Endothelial cell of umbilical vein (primary cell): ENCODE results near the gene CWC27. TPM values are rescaled to one million over a fixed set of nuclear protein-coding genes. Genes with fewer than 3 reads are reported as not detected.
A peak's percentile ranks its signal among the peaks of the same experiment; 100 is the strongest.

Experiments
- Bru-seq: library from RNA; stranded (reverse); fragments of 400-500 nt; gene quantifications from one replicate; lab custom pipeline; 2021; lab: Mats Ljungman, UMichigan
- BruChase-seq, 2 experiments: library from RNA; stranded (reverse); fragments of 400-500 nt; gene quantifications; one replicate each; lab custom pipeline; 2021; lab: Mats Ljungman, UMichigan
- BruUV-seq: library from RNA; stranded (reverse); fragments of 400-500 nt; replicated peaks from 2 replicates; lab custom pipeline; 2021; lab: Mats Ljungman, UMichigan
- CTCF ChIA-PET: fragments of 300-600, 350-600 bp; sonication (Branson Sonifier 250); formaldehyde crosslinking; loops from one replicate; lab custom pipeline; 2021; ENCODE audit warnings: antibody characterized with exemption, inconsistent platforms; lab: Charles Lee
- POLR2A ChIA-PET: fragments of 300-600, 350-600 bp; sonication (Branson Sonifier 250); formaldehyde crosslinking; loops from one replicate; lab custom pipeline; 2021; ENCODE audit warnings: antibody characterized with exemption, inconsistent platforms; lab: Charles Lee
- DNase-seq: peaks from one replicate; pipeline ENCODE4 v3.0.0-alpha.2; 2011; ENCODE audit warnings: low read depth, low spot score
- FAIRE-seq: peaks from 2 replicates; lab custom pipeline; 2011; peaks lifted over from hg19 to GRCh38; lab: Jason Lieb, UNC
- H2AFZ ChIP-seq: 2 replicates; pipeline ENCODE4 v1.6.0; 2012; ENCODE audit warnings: low read depth, low read length, control low read depth, inconsistent platforms
- H3K27ac ChIP-seq: 2 replicates; pipeline ENCODE4 v1.5.1; 2011; ENCODE audit warnings: low read depth, mild to moderate bottlenecking, control low read depth, low read length, moderate library complexity; ENCODE audit not compliant: insufficient read depth
- H3K27me3 ChIP-seq, 2 experiments: 2 replicates each; pipeline versions ENCODE4 v1.6.0 to v1.6.1; 2011; ENCODE audit warnings: low read length in 2 of 2, mixed read lengths in 1 of 2; ENCODE audit not compliant: control insufficient read depth in 2 of 2, insufficient read depth in 2 of 2
- H3K36me3 ChIP-seq, 2 experiments: 2 replicates in 1 of 2; 3 replicates in 1 of 2; pipeline ENCODE4 v1.5.1; 2011; ENCODE audit warnings: low read length in 2 of 2, mild to moderate bottlenecking in 1 of 2, moderate library complexity in 1 of 2; ENCODE audit not compliant: control insufficient read depth in 2 of 2, insufficient read depth in 2 of 2; ENCODE audit errors: extremely low read depth in 1 of 2
- H3K4me1 ChIP-seq: 3 replicates; pipeline ENCODE4 v1.5.1; 2011; ENCODE audit warnings: mild to moderate bottlenecking, low read length; ENCODE audit not compliant: control insufficient read depth, insufficient read depth; ENCODE audit errors: extremely low read depth
- H3K4me2 ChIP-seq: 2 replicates; pipeline ENCODE4 v1.6.1; 2011; ENCODE audit warnings: low read length, control low read depth, mixed read lengths; ENCODE audit not compliant: insufficient read depth
- H3K4me3 ChIP-seq, 3 experiments: fragments of 200-600 bp in 1 of 3; sonication (generic), shearing (Covaris generic) in 1 of 3; replicated peaks in 1 of 3; 2 replicates each; pipeline ENCODE4 v1.5.1; 2011 to 2016; ENCODE audit warnings: control low read depth in 3 of 3, low read length in 3 of 3, mild to moderate bottlenecking in 2 of 3, inconsistent platforms in 1 of 3, low read depth in 1 of 3, moderate library complexity in 1 of 3; ENCODE audit not compliant: insufficient read depth in 1 of 3
- H3K79me2 ChIP-seq: 2 replicates; pipeline ENCODE4 v1.6.0; 2012; ENCODE audit warnings: low read length, inconsistent platforms; ENCODE audit not compliant: control insufficient read depth, insufficient read depth
- H3K9ac ChIP-seq: replicated peaks from 2 replicates; pipeline ENCODE3; 2011; ENCODE audit warnings: low read length, control low read depth; ENCODE audit not compliant: insufficient read depth; ENCODE audit errors: extremely low read depth
- H3K9me1 ChIP-seq: replicated peaks from 3 replicates; pipeline ENCODE4 v1.6.0; 2011; ENCODE audit warnings: mild to moderate bottlenecking, low read length; ENCODE audit not compliant: control insufficient read depth, insufficient read depth; ENCODE audit errors: extremely low read depth
- H3K9me3 ChIP-seq: replicated peaks from 2 replicates; pipeline ENCODE4 v1.5.1; 2012; ENCODE audit warnings: low read length, inconsistent platforms; ENCODE audit not compliant: control insufficient read depth, insufficient read depth
- H4K20me1 ChIP-seq: replicated peaks from 2 replicates; pipeline ENCODE3; 2011; ENCODE audit warnings: mild to moderate bottlenecking, low read length; ENCODE audit not compliant: control insufficient read depth, insufficient read depth; ENCODE audit errors: extremely low read depth
- CTCF ChIP-seq, 2 donors: IDR thresholded peaks; 1 replicate in 1 of 2; 2 replicates in 1 of 2; pipeline ENCODE4 v1.5.1; 2011; ENCODE audit warnings: low read length in 2 of 2, mild to moderate bottlenecking in 2 of 2, moderate library complexity in 2 of 2, control low read depth in 1 of 2, inconsistent platforms in 1 of 2, low read depth in 1 of 2; ENCODE audit not compliant: insufficient read depth in 1 of 2; ENCODE audit errors: extremely low read depth in 1 of 2
- EZH2 ChIP-seq: IDR thresholded peaks from 2 replicates; pipeline ENCODE4 v1.6.1; 2012; ENCODE audit warnings: borderline replicate concordance, low read depth, mild to moderate bottlenecking, moderate library complexity, low read length, inconsistent platforms; ENCODE audit not compliant: severe bottlenecking
- FOS ChIP-seq: IDR thresholded peaks from 2 replicates; pipeline ENCODE4 v1.6.1; 2011; ENCODE audit warnings: mild to moderate bottlenecking, low read length, moderate library complexity, borderline replicate concordance; ENCODE audit not compliant: insufficient read depth
- GATA2 ChIP-seq: IDR thresholded peaks from 2 replicates; pipeline ENCODE4 v1.7.0; 2011; ENCODE audit warnings: low read depth, mild to moderate bottlenecking, moderate library complexity, mixed read lengths, low read length; ENCODE audit not compliant: insufficient read length, insufficient read depth
- JUN ChIP-seq: IDR thresholded peaks from 2 replicates; pipeline ENCODE4 v1.6.1; 2011; ENCODE audit warnings: borderline replicate concordance, low read depth; ENCODE audit not compliant: insufficient read length, insufficient read depth
- MAX ChIP-seq: IDR thresholded peaks from 2 replicates; pipeline ENCODE4 v1.6.1; 2011; ENCODE audit not compliant: insufficient read depth, insufficient read length
- MYC ChIP-seq: IDR thresholded peaks from one replicate; pipeline ENCODE4 v1.6.1; 2011; ENCODE audit warnings: mild to moderate bottlenecking, low read depth, low read length
- POLR2A ChIP-seq: IDR thresholded peaks from 2 replicates; pipeline ENCODE4 v1.6.1; 2012; ENCODE audit warnings: low read depth, mild to moderate bottlenecking, control low read depth, low read length
- POLR2AphosphoS5 ChIP-seq: IDR thresholded peaks from 2 replicates; pipeline ENCODE4 v1.6.1; 2012; ENCODE audit warnings: low read depth, mild to moderate bottlenecking, control low read depth, low read length, moderate library complexity; ENCODE audit not compliant: insufficient read depth
- dilution Hi-C: fragments of 300-500 bp; cut with MboI; formaldehyde crosslinking; loops from one replicate; pipeline ENCODE4 v1.15.0; 2019; ENCODE audit warnings: low sequenced_read_pairs; ENCODE audit not compliant: extremely low pct_ligation_motif_present
- intact Hi-C: fragments of 100-400 bp; cut with micrococcal nuclease; formaldehyde crosslinking; loops from one replicate; pipeline ENCODE4 v1.10.0; 2022
- long read RNA-seq: library from polyadenylated mRNA; stranded (forward); transcript quantifications from one replicate; pipeline ENCODE4 v2.0.0, GENCODE V29; 2021
- polyA minus RNA-seq, 3 experiments: library from RNA; depleted of rRNA, polyadenylated mRNA; stranded (reverse); fragments of >200 nt; gene quantifications; 1 replicate in 1 of 3; 2 replicates in 2 of 3; pipeline ENCODE4 v1.2.3, GENCODE V29; 2011
- polyA plus RNA-seq, 4 experiments: library from polyadenylated mRNA; depleted of rRNA in 3 of 4; stranded (reverse) in 3 of 4; unstranded in 1 of 4; fragments of >200 nt; gene quantifications; 2 replicates each; pipeline versions ENCODE4 v1.2.1 to v1.2.3, GENCODE V29; 2011 to 2012; ENCODE audit warnings: missing spikeins in 1 of 4
- total RNA-seq: library from RNA; stranded (reverse); gene quantifications from 2 replicates; pipeline ENCODE4 v1.2.3, GENCODE V29; 2021

CWC27 gene
- total RNA-seq: 23.8 and 25.2 TPM in 2 replicates
- polyA plus RNA-seq: 7.4 and 11.9 TPM in 2 replicates
- polyA plus RNA-seq (2011; cell fraction: cytosol; rRNA removed): 14.4 and 16.4 TPM in 2 replicates
- polyA plus RNA-seq (2011; cell fraction: nucleus; rRNA removed): 9.3 and 15.8 TPM in 2 replicates
- 22.8 and 29.3 TPM in 2 replicates for polyA plus RNA-seq (2012)
- 23.6 and 24.0 TPM in 2 replicates for polyA minus RNA-seq
- 12.8 TPM for polyA minus RNA-seq (2011; cell fraction: cytosol; rRNA and poly(A)+ RNA removed)
- 38.0 and 47.6 TPM in 2 replicates for polyA minus RNA-seq (2011; cell fraction: nucleus; rRNA and poly(A)+ RNA removed)
- percentile 74 among the genes with signal in this experiment for Bru-seq, nascent RNA
- percentile 61 among the genes with signal in this experiment for BruChase-seq, experiment 1, labeled RNA remaining after a 6-hour chase
- BruChase-seq, experiment 2, labeled RNA remaining after a 2-hour chase: percentile 60 among the genes with signal in this experiment
- long read RNA-seq, transcript CWC27-201 (14 exons, 2,078 nt): major isoform, 63 of 75 reads
- long read RNA-seq, partial matches to known transcripts: 4 of 75 reads
- long read RNA-seq, other reads (novel, unspliced or antisense): 8 of 75 reads

GRCh38 chr5:64768358-64769312, at the start of gene CWC27, which contains the start of gene SREK1IP1:
Gene CWC27, plus strand, starts transcription at chr5:64768930. Its CDS starts 217 bp downstream, at chr5:64769147.
Gene SREK1IP1, minus strand, starts transcription at chr5:64768691. Its CDS starts 174 bp downstream, at chr5:64768517.
- no peaks in the 10 kb centered on the region for H4K20me1 ChIP-seq
- DNase-seq (peak; percentile 92), FAIRE-seq (peak; percentile 72)
- CTCF ChIA-PET: interaction anchor here (1.1 to 1.9 kb wide), 5 partner anchors 11 to 715 kb away, joined by 3 to 9 read pairs (median 4); no protein-coding TSS in a partner anchor
- no peaks in the 10 kb centered on the region for H3K9me3 ChIP-seq
- H3K4me2 ChIP-seq: peak within 1 kb of the TSS; percentile 92
- H3K79me2 ChIP-seq: peaks cover 70% of the 10 kb centered on the region
- no peaks in the 10 kb centered on the region for H3K9me1 ChIP-seq
- H3K4me1 ChIP-seq: peaks cover 18% of the 10 kb centered on the region
- peak within 1 kb of the TSS; percentile 94 for H3K9ac ChIP-seq
- H3K4me3 ChIP-seq: peak within 1 kb of the TSS; percentile 72 to 97 (median 95)
- POLR2A ChIA-PET: no interaction called here
- intact Hi-C loops (loop anchor here (5.0 kb wide), 1 partner anchor 261 kb away; the partner anchor contains the start of gene RGS7BP), dilution Hi-C loops (no loop called here)
- H3K27ac ChIP-seq: peak within 1 kb of the TSS; percentile 89
- H3K27me3 ChIP-seq: no peaks in the 10 kb centered on the region
- TF ChIP-seq POLR2AphosphoS5 (peak; percentile 76), EZH2 (no peak), POLR2A (no peak), FOS (no peak), CTCF (IDR thresholded peaks at IDR 0.05; ENCODE audit: extremely low read depth in 1 of 2, insufficient read depth in 1 of 2, low read depth in 1 of 2, low read length in 2 of 2) (peak in 1 of 2 donors; percentile 16), GATA2 (no peak), MAX (no peak), MYC (peak; percentile 66), JUN (no peak)
- H2AFZ ChIP-seq: peak within 1 kb of the TSS; percentile 92
- H3K36me3 ChIP-seq: peaks cover 0 to 4% of the 10 kb centered on the region in 2 experiments
- TSS peak; percentile 64 for BruUV-seq
